GM10847 (cell line): ENCODE data around the gene SLC2A13.

Experiments
- POLR2A ChIP-seq: IDR thresholded peaks from 2 replicates; pipeline ENCODE4 v1.6.1; 2011; ENCODE audit not compliant: insufficient read length; ENCODE audit errors: extremely low read depth

The SLC2A13 gene

DNA sequence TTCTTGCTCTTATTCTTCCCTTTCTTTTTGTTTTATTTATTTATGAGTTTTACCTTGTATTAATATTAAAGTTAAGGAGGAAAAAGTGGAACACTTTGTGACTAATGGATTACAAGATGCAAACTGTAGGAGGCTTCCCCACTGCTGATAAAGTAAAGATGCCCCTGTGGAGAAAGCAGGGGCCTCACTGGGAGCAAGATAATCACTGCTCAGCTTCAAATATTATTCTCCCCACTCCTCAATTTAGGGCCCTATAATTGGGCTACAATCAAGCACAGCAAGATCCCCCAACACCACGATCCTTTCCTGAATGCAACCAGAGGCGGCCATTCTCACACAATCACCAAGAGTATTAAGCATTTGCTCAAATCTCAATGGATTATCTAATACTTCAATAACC, 149.2 kb downstream of the SLC2A13 start:
- no peak for TF ChIP-seq POLR2A

GRCh38 chr12:39946361-39947280, 159.3 kb downstream of the SLC2A13 start:
- TF ChIP-seq POLR2A, result no peak

DNA sequence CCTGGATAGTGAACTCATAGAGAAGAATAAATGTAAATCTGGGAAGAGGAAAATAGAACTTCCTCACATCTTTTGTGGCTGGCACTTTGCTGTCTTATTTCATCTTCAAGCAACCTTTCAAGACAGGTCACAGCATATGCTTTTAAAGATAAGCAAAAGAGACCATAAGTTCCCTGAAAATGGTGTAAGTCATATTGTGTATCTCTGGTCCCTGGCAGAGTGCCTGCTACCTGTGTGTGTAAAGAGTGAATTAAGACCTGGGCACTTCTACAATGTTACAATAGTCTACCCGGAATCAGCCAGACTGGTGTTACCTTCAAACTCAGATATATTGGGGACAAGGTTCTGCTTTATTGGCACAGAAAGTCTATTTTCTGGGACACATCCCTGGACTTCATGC, 168.8 kb downstream of the SLC2A13 start:
- TF ChIP-seq POLR2A, result no peak

DNA sequence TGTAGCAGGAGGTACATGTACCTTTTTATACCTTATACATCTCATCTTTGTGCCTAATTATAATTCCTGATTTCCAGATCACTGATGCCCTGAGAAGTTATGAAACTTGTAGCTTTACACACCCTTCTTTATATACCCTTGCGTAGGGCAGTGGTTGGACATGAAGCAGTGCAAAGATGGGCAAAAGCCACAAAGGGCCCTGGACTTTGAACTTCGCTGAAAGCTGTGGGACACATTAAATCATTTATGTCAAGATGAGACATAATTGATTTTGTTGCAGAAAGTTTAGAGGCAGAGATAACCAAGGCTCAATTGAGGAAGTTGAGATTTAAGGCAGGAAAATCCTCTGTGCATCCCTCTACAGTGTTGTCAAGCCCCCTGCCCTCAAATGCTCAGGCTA, 170.0 kb downstream of the SLC2A13 start:
- no peak for TF ChIP-seq POLR2A

GRCh38 chr12:39935275-39935674, 170.6 kb downstream of the SLC2A13 start:
- TF ChIP-seq POLR2A, result no peak

DNA sequence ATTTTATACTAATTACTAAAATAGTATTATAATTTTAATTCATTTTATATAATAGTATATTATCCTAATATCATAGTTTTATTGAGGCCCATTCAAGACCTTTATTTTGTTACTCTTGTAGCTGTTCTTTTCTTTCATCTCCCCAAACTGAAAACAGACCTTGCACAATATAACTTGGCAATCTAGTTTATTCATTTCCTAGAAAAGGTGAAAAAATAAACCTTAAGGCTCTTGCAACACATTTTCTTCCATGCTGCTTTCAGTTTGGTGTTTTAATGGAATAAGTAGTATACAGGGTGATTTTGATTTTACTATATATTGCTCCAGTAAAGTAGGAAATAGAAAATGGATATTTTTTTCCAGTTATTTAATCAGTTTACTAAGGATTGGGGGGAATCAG, 174.0 kb downstream of the SLC2A13 start:
- TF ChIP-seq POLR2A, result no peak

DNA sequence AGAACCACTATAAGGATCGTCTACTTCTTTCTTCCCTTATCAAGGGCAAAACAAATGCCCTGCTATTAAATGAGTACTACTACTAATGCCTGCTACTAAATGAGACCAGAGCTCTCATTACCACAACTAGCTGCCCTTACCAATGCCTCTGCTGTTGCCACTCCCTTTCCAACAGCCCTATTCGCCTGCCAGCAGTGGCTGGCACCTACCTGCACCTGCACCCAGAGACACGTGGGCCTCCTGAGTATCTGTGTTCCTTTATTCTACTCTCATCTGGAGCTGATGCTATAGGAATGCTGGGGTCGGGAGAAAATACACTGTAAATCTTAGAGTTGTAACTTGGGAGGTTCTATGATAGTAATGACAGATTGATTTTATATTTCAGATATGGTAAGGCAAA, 174.7 kb downstream of the SLC2A13 start:
- no peak for TF ChIP-seq POLR2A

GRCh38 chr12:39930101-39930500, 175.8 kb downstream of the SLC2A13 start:
- TF ChIP-seq POLR2A, result no peak

DNA sequence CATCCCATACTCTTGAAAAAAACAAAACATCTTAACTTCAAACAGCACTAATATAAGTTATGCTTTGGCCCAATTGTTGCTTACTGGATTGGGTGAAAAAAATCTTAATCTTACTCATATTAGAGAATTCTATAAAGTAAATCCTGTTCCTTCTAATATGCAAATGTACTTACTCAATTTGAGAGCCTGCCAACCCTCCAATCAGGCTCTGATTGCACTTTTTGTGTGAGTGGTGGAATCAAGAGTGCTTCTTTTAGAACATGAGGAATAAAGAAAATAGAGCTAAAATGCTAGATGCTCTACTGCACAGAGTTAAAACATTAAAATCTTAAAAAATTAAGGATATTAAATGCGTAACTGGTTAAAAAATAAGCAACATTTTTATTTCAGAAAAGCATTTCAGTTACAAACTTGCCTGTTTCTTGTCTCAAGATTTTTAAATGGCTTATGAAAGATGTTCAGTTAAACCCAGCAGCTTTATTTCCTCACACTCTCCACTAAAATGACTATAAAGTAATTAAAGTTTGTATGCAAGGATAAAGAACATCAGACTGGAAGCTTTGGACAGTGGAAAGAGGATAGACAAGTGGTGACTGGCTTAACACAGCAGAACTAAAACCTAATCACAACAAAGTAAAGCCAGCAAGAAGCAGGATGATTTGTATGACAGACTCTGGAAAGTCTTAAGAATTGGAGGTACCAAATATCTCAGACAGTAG, 177.5 kb downstream of the SLC2A13 start:
- no peak for TF ChIP-seq POLR2A

GRCh38 chr12:39923364-39923763, 182.5 kb downstream of the SLC2A13 start:
- no peak for TF ChIP-seq POLR2A

GRCh38 chr12:39920647-39921046, 185.2 kb downstream of the SLC2A13 start:
- TF ChIP-seq POLR2A, result no peak

GRCh38 chr12:39920222-39920621, 185.7 kb downstream of the SLC2A13 start:
- no peak for TF ChIP-seq POLR2A

DNA sequence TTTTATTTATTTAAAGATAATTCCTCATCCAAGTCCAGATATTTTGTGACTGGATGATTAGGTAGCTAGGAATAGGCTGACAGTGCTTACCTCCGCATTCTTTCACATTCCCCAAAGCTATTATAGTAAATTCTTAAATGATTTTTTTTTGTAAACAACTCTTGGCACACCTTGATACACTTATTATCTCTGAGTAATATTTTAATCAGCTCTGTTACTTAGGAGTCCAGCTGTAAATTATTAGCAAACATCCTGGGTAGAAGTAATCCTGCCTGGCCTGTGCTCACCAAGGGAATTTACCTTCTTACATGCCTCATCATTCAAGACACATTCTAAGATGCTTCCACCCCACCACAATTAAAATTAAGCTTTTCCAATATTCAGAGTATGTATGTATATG, 186.1 kb downstream of the SLC2A13 start:
- no peak for TF ChIP-seq POLR2A

- no peak for TF ChIP-seq POLR2A
Observed at GRCh38 chr12:39915249-39915648, 190.6 kb downstream of the SLC2A13 start.

GRCh38 chr12:39912211-39912980, 193.5 kb downstream of the SLC2A13 start:
- no peak for TF ChIP-seq POLR2A

DNA sequence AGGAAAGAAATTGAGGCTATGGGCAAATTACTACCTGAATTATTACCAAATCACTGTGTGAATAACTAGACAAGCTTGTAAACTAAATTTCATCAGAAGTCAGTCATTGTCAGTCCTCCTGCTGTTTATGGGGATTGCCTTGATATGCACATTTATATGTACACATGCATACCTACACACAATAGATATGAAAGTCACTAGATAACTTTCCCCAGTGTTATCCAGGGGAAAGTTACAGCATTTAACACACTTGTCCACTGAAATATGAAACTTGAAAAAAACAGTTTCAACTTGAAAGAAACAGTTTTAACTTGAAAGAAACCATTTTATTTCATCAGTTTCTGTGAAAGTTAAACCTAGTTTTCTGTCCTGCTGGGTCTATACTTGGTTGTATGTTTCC, 199.6 kb downstream of the SLC2A13 start:
- TF ChIP-seq POLR2A, result no peak
